HG02759 (cell line): ENCODE measurements around the gene MGARP.

Source experiments
- ATAC-seq: cut with Tn5 transposase; IDR thresholded peaks from one replicate; pipeline ENCODE4 v1.9.1; 2021; ENCODE audit warnings: mild to moderate bottlenecking, moderate library complexity; ENCODE audit not compliant: unreplicated experiment

The MGARP gene

GRCh38 chr4:139246166-139246565 is 33.9 kb downstream of the MGARP start:
- no peak for ATAC-seq

GRCh38 chr4:139245590-139245989 is 34.4 kb downstream of the MGARP start:
- no peak for ATAC-seq

- no peak for ATAC-seq
These were observed 36.3 kb downstream of the MGARP start for GRCh38 chr4:139243448-139244365.

- no peak for ATAC-seq
These were observed 37.4 kb downstream of the MGARP start for GRCh38 chr4:139242511-139243051.

GRCh38 chr4:139241784-139242151 is 38.3 kb downstream of the MGARP start:
- ATAC-seq, result no peak

GRCh38 chr4:139241086-139241783 is 38.8 kb downstream of the MGARP start:
- ATAC-seq, result no peak

- no peak for ATAC-seq
These were observed 40.8 kb downstream of the MGARP start for GRCh38 chr4:139239127-139239772.

- no peak for ATAC-seq
These were observed 45.8 kb downstream of the MGARP start for GRCh38 chr4:139234253-139234652.

GRCh38 chr4:139229534-139230039 is 50.4 kb downstream of the MGARP start:
- ATAC-seq, result no peak

- ATAC-seq, result no peak
These were observed 52.2 kb downstream of the MGARP start for GRCh38 chr4:139227729-139228404.

- peak; percentile 62 for ATAC-seq
These were observed 56.2 kb downstream of the MGARP start for GRCh38 chr4:139223682-139224317.

GRCh38 chr4:139222215-139222614 is 57.8 kb downstream of the MGARP start:
- no peak for ATAC-seq

GRCh38 chr4:139221687-139222086 is 58.3 kb downstream of the MGARP start:
- ATAC-seq, result no peak

- no peak for ATAC-seq
These were observed 60.5 kb downstream of the MGARP start for GRCh38 chr4:139219450-139220055.
